ENCODE results near the gene PARP9. TPM values are rescaled to one million over a fixed set of nuclear protein-coding genes. Genes with fewer than 3 reads are reported as not detected.

PARP9 gene
- total RNA-seq, 2 experiments from 2014 or later, result 0.57 to 1.4 TPM

- Histone ChIP-seq H4K20me1 (ENCODE audit: insufficient read depth, low read length) (peaks cover 41% of the 10 kb centered on the region), H3K9me2 (ENCODE audit: insufficient read depth, low read length) (no peaks in the 10 kb centered on the region), H3K4me3 (ENCODE audit: low read depth, low read length, poor library complexity, severe bottlenecking) (no peak overlapping the region), H3K4me2 (ENCODE audit: low read length) (no peak overlapping the region), H2AFZ (ENCODE audit: low read length) (no peak overlapping the region), H3K4me1 (ENCODE audit: insufficient read depth, low read length, poor library complexity, severe bottlenecking) (peaks cover 15% of the 10 kb centered on the region), H3K79me2 (ENCODE audit: insufficient read depth, low read depth, low read length) (peaks cover 100% of the 10 kb centered on the region), H3K9me3 (ENCODE audit: low read length) (no peaks in the 10 kb centered on the region; the same call in 1 of the 2 replicates), H3K36me3 (ENCODE audit: insufficient read depth, low read length) (peaks cover 62% of the 10 kb centered on the region), H3K27ac (ENCODE audit: low read depth, low read length, poor library complexity, severe bottlenecking) (no peak overlapping the region)
- no TSS peak for BruUV-seq (replicated peaks)
- ChIA-PET POLR2A (interaction anchor here (0.6 to 1.1 kb wide), 3 partner anchors 10 to 30 kb away, joined by 3 to 4 read pairs (median 3); no protein-coding TSS in a partner anchor), CTCF (ENCODE audit: unreplicated experiment) (no interaction called here)
- intact Hi-C loops (cut with micrococcal nuclease; ENCODE audit: unreplicated experiment), result no loop called here
- TF ChIP-seq EZH2phosphoT487 (IDR thresholded peaks at IDR 0.05; ENCODE audit: borderline replicate concordance, low read depth, low read length) (no peak), CTCF (conservative IDR thresholded peaks at IDR 0.05; ENCODE audit: low read length) (no peak)
- no peak for DNase-seq (ENCODE audit: low spot score)
Observed at GRCh38 chr3:122508135-122508914, 55.8 kb downstream of the PARP9 start.

- no TSS peak for BruUV-seq (replicated peaks)
Observed at GRCh38 chr3:122506450-122506849, 57.6 kb downstream of the PARP9 start.

More at GRCh38 chr3:122506450-122506849, 57.6 kb downstream of the PARP9 start:
- CTCF ChIA-PET (ENCODE audit: unreplicated experiment), result no interaction called here
- Histone ChIP-seq H3K27ac (ENCODE audit: low read depth, low read length, poor library complexity, severe bottlenecking) (no peak overlapping the region), H3K79me2 (ENCODE audit: insufficient read depth, low read depth, low read length) (peaks cover 100% of the 10 kb centered on the region), H3K4me3 (ENCODE audit: low read depth, low read length, poor library complexity, severe bottlenecking) (no peak overlapping the region), H2AFZ (ENCODE audit: low read length) (no peak overlapping the region), H3K4me2 (ENCODE audit: low read length) (no peak overlapping the region), H3K4me1 (ENCODE audit: insufficient read depth, low read length, poor library complexity, severe bottlenecking) (peaks cover under 1% of the 10 kb centered on the region), H4K20me1 (ENCODE audit: insufficient read depth, low read length) (peaks cover 38% of the 10 kb centered on the region), H3K36me3 (ENCODE audit: insufficient read depth, low read length) (peaks cover 63% of the 10 kb centered on the region), H3K9me3 (ENCODE audit: low read length) (no peaks in the 10 kb centered on the region; the same call in 1 of the 2 replicates), H3K9me2 (ENCODE audit: insufficient read depth, low read length) (no peaks in the 10 kb centered on the region)
- TF ChIP-seq EZH2phosphoT487 (IDR thresholded peaks at IDR 0.05; ENCODE audit: borderline replicate concordance, low read depth, low read length) (no peak), CTCF (conservative IDR thresholded peaks at IDR 0.05; ENCODE audit: low read length) (no peak)
- POLR2A ChIA-PET, result no interaction called here
- no peak for DNase-seq (ENCODE audit: low spot score)
- intact Hi-C loops (cut with micrococcal nuclease; ENCODE audit: unreplicated experiment), result no loop called here

All from OCI-LY7 (cell line).